ENCODE measurements around the gene CDKN2C.

Gene CDKN2C

DNA sequence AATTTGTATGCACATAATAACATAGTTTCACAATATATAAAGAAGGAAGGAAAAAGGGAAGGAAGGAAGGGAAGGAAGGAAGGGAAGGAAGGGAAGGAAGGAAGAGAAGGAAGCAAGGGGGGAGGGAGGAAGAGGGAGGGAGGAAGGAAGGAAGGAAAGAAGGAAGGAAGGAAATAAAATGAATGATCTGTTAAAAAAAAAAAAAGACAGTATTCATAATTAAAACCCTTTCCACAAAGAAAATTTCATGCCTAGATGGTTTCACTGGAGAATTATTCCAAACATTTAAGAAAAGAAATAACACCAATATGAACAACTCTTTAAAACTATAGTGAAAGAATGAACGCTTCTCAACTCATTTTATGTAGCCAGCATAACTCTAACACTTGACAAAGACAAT is 44.8 kb downstream of the CDKN2C start:
- no peak for DNase-seq (ENCODE audit: low read depth)
- TF ChIP-seq, protein P1, sequence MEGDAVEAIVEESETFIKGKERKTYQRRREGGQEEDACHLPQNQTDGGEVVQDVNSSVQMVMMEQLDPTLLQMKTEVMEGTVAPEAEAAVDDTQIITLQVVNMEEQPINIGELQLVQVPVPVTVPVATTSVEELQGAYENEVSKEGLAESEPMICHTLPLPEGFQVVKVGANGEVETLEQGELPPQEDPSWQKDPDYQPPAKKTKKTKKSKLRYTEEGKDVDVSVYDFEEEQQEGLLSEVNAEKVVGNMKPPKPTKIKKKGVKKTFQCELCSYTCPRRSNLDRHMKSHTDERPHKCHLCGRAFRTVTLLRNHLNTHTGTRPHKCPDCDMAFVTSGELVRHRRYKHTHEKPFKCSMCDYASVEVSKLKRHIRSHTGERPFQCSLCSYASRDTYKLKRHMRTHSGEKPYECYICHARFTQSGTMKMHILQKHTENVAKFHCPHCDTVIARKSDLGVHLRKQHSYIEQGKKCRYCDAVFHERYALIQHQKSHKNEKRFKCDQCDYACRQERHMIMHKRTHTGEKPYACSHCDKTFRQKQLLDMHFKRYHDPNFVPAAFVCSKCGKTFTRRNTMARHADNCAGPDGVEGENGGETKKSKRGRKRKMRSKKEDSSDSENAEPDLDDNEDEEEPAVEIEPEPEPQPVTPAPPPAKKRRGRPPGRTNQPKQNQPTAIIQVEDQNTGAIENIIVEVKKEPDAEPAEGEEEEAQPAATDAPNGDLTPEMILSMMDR (IDR thresholded peaks at IDR 0.05; ENCODE audit: low read depth, low read length, missing control alignments) = no peak
- in situ Hi-C loops (cut with HindIII; ENCODE audit: low sequenced_read_pairs) = no loop called here
- H3K4me3 ChIP-seq (ENCODE audit: low read depth, low read length) = no peak overlapping the region

DNA sequence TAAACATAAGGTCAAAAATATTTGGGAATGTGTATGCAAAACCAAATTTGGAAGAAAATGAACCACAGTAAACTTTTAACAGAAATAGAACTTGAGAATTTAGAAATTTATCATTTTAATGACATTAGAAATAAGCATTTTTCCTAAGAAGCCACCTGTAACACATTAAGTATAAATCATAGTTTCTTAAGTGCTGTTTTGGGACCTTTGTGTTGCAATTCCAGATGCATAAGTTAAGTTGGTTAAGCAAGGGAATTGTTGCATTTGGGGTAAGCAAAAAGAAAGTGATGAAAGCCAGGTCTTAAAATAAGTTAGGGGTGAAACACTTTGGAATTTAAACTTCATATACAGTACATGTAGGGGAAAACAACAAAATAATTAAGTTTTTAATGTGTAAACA is 49.8 kb downstream of the CDKN2C start:
- in situ Hi-C loops (cut with HindIII; ENCODE audit: low sequenced_read_pairs) = no loop called here
- DNase-seq (ENCODE audit: low read depth) = no peak

More for the DNA sequence above, 49.8 kb downstream of the CDKN2C start:
- TF ChIP-seq, protein P1 (IDR thresholded peaks at IDR 0.05; ENCODE audit: low read depth, low read length, missing control alignments) = no peak
- no peak overlapping the region for H3K4me3 ChIP-seq (ENCODE audit: low read depth, low read length)

Data from astrocyte of the cerebellum (primary cell).